Measurements from ENCODE around the gene SAMD11.
"Not testable (repeated sequence)": the region's sequence is repeated elsewhere in the genome, so short reads cannot be mapped to it uniquely, and the experiment has no call there.

The SAMD11 gene, protein sequence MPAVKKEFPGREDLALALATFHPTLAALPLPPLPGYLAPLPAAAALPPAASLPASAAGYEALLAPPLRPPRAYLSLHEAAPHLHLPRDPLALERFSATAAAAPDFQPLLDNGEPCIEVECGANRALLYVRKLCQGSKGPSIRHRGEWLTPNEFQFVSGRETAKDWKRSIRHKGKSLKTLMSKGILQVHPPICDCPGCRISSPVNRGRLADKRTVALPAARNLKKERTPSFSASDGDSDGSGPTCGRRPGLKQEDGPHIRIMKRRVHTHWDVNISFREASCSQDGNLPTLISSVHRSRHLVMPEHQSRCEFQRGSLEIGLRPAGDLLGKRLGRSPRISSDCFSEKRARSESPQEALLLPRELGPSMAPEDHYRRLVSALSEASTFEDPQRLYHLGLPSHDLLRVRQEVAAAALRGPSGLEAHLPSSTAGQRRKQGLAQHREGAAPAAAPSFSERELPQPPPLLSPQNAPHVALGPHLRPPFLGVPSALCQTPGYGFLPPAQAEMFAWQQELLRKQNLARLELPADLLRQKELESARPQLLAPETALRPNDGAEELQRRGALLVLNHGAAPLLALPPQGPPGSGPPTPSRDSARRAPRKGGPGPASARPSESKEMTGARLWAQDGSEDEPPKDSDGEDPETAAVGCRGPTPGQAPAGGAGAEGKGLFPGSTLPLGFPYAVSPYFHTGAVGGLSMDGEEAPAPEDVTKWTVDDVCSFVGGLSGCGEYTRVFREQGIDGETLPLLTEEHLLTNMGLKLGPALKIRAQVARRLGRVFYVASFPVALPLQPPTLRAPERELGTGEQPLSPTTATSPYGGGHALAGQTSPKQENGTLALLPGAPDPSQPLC

DNA sequence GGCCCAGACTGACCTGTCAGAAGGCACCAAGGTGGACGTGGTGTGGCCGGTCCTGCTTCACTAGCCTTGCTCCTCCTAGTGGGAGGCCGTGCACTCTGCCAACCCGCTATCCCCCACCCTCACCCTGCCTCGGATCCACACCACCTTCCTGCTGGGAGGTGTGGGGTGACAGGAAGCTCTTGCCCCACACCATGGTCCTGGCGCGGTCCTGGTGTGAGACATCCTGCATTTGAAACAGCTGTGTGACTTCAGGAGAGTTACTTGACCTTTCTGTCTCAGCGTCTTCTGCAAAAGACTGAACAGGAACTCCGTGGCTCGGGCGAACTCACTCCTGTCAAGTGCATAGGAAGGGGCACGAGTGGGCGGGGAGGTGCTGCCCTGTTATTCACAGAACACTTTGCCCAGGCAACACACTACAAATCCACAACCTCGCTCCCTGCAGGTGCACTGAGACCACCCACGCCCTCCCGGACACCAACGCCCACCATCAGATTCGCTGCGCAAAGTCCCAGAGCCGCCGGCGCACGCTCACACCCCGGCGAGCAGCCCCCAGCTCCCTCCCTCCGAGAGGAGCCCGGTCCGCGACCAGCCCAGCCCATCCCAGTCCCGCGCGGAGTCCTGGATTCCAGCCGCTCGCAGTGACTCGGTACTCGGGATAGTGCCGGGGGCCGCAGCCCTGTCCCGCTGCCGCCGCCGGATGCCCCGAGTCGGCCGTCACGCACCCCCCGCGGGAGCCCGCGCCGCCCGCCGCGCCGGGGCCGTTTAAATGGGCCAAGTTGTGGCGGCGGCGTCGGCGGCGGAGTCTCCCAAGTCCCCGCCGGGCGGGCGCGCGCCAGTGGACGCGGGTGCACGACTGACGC, at the start of gene SAMD11:
SAMD11 (plus strand) TSS at position 793 of the 860 bp plus-strand sequence. CDS start 509 bp downstream, outside the sequence.
- DNase-seq: peak; percentile 32

DNA sequence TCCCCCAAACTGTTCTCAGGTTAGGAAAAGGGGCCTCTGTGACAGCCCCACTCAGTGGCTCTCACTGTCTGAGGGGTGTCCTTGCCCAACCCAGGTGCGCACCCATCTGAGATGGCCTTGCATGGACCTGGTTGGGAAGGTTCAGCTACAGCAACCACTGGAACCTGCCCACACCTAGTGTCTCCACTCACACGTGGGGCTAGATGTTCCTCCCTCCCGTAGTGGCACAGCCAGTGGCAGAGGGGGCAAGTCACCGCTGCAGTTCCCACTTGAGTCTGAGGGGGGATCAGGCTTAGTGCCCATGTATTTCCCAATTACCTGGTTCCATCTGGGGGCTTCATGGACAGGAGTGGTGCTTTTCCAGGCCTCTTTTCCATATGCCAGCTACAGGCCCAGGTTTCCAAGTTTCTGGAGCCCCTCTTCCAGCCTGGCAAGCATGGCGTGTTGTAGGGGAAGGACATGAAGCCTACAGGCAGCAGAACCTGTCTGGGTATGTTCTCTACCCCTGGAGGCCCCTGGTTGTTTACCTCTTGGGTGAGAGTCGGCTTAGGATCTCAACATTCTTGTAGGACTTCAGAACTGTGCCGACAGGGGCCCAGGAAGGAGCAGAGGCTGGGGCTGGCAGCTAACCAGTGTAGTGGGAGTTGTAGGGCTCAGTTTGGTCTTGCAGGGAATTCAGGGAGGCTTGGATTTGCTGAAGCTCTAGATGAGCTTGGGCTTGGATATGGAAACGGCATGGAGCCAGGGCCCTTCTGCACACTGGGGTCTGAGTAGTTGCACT, 47.1 kb upstream of the SAMD11 start:
- DNase-seq: not testable (repeated sequence)

- DNase-seq: not testable (repeated sequence)
Measured at GRCh38 chr1:877209-877986, 46.3 kb upstream of the SAMD11 start.

DNA sequence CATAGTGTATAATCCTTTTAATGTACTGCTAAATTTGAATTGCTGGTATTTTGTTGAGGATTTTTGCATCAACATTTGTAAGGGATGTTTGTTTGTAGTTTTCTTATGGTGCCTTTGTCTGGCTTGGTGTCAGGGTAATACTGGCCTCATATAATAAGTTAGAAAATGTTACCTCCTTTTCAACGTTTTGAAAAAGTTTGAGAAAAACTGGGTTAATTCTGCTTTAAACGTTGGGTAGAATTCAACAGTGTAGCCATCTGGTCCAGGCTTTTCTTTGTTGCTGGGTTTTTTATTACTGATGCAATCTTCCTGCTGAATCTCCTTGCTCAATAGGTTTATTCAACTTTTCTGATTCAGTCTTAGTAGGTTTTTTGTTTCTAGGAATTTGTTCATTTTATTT, 43.2 kb upstream of the SAMD11 start:
- DNase-seq: not testable (repeated sequence)

DNA sequence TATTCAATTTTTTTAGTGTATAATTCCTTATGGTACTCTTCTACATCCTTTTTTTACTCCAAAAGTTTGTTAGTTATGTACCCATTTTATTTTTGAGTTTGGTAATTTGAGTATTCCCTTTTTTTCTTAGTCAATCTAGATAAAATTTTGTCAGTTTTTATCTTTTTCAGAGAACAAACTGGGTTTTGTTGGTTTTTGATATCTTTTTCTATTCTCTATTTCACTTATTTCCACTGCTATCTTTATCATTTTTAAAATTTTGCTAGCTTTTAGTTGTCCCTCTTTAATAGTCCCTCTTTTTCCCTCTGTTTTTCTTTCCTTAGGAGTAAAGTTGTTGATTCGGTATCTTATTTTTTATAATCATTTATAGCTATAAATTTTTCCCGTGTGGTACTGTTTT, 42.8 kb upstream of the SAMD11 start:
- not testable (repeated sequence) for DNase-seq

DNA sequence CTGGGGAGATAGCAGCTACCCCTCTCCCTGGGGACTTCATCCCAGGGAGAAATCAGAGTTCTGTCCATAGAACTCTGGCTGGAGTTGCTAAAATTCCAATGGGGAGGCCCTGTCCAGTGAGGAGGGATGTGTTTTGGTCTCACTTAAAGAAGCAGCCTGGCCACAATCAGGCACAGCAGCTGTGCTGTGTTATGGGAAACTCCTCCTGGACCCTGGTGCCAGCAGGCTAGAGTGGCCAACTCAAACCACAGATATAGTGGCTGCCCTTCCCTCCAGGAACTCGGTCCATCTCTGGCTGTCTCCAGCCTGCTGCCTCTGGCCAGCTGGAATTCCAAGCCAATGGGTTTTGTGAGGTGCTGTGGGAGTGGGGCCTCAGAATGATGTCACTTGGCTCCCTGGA, 37.4 kb upstream of the SAMD11 start:
- DNase-seq: no peak

GRCh38 chr1:886760-887159, 37.0 kb upstream of the SAMD11 start:
- DNase-seq: no peak

DNA sequence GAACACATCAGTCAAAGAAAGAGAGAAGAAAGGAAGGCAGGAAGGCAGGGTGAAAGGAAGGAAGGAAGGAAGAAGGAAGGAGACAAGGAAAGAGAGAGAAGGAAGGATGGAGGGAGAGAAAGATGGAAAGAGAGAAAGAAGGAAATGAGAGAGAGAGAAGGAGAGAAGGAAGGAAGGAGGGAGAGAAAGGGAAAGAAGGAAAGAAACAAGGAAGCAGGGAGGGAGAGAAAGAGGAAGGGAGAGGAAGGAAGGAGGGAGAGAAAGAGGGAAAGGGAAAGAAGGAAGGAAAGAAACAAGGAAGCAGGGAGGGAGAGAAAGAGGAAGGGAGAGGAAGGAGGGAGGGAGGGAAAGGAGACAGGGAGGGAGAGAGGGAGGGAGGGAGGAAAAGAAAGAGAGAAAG, 35.4 kb upstream of the SAMD11 start:
- DNase-seq: no peak

- DNase-seq: not testable (repeated sequence)
Measured at GRCh38 chr1:889774-890173, 33.9 kb upstream of the SAMD11 start.

DNA sequence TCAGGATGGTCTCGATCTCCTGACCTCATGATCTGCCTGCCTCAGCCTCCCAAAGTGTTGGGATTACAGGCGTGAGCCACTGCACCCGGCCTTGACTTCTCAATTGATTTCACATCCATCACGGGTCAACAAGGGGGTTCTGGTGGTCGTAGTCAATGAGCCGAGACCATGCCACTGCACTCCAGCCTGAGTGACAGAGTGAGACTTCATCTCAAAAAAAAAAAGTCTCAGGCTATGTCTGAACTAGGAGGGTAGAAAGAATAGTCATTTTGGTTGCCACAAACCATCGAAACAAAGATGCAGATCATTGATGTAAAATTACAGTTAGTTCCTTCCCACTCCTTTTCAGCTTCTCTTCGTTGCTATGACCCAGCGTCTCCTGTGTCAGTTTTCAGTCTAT, 33.5 kb upstream of the SAMD11 start:
- DNase-seq: not testable (repeated sequence)

DNA sequence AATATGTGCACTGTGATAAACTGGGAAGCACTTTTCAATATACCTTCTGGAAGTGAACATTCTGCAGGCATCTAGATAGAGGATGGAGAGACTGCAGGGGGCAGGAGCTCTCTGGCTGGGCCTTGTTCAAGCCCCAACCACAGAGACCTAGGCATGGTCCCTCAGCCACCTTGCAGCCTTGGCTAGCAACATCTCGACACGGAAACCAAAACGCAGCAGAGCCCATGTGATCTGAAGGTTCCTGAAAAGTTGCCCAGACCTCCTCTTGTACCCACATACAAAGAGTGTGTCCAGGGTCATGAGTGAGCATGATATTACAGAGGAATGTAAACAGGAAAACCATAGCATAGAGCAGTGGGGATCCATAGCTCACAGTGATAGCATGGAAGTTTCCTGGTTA, 33.1 kb upstream of the SAMD11 start:
- DNase-seq: no peak

- no peak for DNase-seq
Measured at GRCh38 chr1:897226-897625, 26.5 kb upstream of the SAMD11 start.

DNA sequence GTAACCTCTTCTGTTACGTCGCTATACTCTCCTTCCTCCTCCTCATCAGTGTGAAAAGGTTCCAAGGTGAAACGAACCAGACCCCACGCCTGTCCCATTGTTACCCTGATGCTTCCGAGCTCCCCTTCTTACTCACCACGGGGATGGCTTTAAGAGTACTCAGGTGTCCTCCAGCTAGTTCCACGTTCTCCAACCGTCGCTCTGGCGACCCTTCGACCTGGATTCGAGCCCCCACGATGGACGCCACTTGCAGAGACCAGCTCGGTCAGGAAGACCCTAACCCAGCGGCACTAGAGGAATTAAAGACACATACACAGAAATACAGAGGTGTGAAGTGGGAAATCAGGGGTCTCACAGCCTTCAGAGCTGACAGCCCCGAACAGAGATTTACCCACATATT, 25.8 kb upstream of the SAMD11 start:
- DNase-seq: not testable (repeated sequence)

- DNase-seq: no peak
Measured at GRCh38 chr1:899636-900317, 23.9 kb upstream of the SAMD11 start.

DNA sequence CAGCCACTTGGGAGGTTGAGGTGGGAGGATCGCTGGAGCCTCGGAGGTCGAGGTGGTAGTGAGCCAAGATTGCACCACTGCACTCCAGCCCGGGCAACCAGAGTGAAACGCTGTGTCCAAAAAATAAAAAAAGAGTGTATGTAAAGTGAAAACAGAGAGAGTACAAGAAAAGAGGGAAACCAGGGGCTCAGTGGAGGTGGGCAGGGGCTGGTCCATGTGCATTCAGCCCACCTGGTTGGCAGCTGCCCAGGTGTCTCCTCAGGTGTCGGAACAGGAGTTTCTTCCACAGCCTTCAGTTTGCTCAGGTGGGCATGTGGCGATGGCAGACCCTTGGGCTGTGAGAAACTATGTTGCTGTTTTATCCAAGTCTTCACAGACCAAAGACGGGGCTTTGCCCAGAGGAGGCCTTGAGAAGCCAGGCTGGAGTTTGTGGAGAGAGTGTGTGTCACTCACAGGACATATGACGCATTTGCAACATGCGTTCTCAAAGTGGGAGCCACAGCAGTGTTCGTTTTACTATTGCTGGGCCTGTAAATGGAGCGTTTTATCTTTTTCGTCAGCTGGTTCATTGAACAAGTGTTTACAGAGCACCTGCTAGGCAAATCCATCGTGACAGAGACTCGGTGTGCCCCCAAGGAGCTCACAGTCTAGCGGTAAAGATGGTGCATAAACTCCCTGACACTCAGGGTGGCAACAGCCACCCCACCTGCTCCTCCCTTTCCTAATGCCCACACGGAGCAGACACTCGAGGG, 22.4 kb upstream of the SAMD11 start:
- DNase-seq: no peak

DNA sequence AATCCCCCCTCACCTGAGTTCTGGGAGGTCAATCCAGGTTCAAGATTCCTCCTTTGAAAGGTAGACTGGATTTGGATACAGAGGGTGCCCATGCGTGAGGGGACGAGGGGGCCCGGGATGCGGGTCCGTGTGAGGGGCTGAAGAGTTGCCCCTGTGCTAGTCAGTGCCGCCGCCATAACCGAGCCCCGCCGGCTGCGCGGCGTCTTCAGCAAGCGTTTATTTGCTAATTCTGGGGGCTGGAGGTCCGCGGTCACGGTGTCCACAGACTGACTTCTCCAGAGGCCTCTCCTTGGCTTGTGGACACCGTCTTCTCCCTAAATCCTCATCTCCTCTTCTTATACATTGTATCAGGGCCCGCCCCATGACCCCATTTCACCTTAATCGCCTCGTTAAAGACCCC, 20.9 kb upstream of the SAMD11 start:
- DNase-seq: no peak

DNA sequence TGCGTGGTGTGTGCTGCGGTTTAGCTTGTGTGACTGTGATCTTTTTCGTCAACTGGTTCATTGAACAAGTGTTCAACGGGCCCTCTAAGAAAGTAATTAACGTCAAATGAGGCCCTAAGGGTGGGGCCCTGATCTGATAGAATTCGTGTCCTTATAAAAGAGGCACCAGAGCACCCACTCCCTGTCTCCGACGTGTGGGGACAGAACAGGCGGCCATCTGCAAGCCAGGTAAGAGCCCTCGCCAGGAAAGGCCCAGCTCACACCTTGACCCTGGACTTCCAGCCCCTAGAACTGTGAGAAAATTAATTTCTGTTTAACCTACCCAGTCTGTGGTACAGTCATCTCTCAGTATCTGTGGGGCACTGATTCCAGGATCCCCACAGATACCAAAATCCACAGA, 20.4 kb upstream of the SAMD11 start:
- no peak for DNase-seq

DNA sequence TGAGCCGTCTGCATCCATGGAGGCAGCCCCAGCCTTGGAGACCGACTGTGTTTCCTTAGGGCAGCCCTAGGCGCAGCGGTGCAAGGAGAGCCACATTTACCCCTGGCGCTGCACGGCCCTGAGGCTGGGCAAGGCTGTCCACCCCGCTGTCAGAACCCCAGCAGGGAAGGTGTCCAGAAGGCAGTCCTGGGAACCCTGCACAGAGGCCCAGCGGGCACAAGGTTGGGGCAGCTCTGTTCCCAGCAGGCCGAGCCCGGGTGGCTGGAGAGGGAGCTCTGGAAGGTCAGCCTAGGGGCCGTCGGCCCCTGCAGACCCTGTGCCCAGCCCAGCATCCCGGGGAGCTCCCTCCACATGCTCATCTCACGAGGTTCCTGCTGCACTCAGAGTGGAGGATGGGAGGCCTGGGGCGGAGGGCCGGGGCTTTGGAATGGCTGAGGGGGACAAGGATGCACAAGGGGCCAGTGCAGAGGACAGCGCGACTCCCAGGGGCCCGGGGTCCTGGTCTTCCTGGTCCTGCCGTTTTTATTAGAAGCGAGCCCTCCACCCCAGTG, 19.9 kb upstream of the SAMD11 start:
- DNase-seq: no peak

- peak; percentile 63 for DNase-seq
Measured at GRCh38 chr1:904310-904950, 19.3 kb upstream of the SAMD11 start.

All from NCI-H2029 (cell line).